ENCODE data around the gene USP17L24. TPM values are rescaled to one million over a fixed set of nuclear protein-coding genes. Genes with fewer than 3 reads are reported as not detected.
"Not testable (repeated sequence)": the region's sequence is repeated elsewhere in the genome, so short reads cannot be mapped to it uniquely, and the experiment has no call there.

Gene USP17L24, protein sequence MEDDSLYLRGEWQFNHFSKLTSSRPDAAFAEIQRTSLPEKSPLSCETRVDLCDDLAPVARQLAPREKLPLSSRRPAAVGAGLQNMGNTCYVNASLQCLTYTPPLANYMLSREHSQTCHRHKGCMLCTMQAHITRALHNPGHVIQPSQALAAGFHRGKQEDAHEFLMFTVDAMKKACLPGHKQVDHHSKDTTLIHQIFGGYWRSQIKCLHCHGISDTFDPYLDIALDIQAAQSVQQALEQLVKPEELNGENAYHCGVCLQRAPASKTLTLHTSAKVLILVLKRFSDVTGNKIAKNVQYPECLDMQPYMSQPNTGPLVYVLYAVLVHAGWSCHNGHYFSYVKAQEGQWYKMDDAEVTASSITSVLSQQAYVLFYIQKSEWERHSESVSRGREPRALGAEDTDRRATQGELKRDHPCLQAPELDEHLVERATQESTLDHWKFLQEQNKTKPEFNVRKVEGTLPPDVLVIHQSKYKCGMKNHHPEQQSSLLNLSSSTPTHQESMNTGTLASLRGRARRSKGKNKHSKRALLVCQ
- total RNA-seq, result not detected in 2 replicates

DNA sequence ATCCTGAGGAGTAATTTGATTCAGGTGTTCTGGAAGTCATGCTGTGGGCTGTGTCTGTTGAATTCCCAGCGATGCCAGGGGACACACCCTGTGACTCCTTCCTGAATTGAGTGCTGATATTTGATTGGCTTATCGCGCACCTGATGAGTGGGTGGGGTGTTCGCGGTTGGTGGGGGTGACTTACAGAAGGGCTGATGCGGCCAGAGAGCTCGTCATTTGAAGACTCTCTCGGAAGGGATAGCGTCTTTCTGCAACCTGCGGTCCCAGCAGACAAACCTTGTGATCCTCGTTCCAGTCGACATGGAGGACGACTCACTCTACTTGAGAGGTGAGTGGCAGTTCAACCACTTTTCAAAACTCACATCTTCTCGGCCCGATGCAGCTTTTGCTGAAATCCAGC, at the start of gene USP17L24:
USP17L24 (plus strand) TSS at position 301 of the 400 bp plus-strand sequence; CDS start at position 301, 0 bp downstream.
- intact Hi-C loops (cut with micrococcal nuclease), result not testable (repeated sequence)

DNA sequence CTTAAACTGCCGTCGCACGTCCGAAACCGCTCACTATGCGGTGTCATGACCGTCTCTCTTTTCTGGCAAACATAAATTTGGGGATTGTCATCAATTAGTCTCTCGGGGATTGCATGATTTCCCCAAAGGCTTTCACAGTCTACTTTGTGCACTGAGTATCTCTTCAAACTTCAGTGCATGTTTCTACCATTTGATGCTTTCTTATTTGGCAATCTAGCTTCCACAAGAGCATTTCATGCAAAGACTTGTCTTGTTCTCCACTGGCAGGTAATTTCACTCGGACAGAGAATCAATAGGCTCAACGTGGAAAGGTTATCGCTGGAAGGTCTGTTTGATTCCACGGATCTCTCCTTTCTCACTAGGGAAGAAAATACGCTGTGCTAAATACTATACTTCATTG, 774 bp upstream of the USP17L24 start:
- intact Hi-C loops (cut with micrococcal nuclease), result not testable (repeated sequence)

DNA sequence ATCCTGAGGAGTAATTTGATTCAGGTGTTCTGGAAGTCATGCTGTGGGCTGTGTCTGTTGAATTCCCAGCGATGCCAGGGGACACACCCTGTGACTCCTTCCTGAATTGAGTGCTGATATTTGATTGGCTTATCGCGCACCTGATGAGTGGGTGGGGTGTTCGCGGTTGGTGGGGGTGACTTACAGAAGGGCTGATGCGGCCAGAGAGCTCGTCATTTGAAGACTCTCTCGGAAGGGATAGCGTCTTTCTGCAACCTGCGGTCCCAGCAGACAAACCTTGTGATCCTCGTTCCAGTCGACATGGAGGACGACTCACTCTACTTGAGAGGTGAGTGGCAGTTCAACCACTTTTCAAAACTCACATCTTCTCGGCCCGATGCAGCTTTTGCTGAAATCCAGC, 4.6 kb downstream of the USP17L24 start, which contains the start of gene USP17L25:
USP17L25 (plus strand) TSS at position 301 of the 400 bp plus-strand sequence; CDS start at position 301, 0 bp downstream.
- intact Hi-C loops (cut with micrococcal nuclease), result not testable (repeated sequence)

DNA sequence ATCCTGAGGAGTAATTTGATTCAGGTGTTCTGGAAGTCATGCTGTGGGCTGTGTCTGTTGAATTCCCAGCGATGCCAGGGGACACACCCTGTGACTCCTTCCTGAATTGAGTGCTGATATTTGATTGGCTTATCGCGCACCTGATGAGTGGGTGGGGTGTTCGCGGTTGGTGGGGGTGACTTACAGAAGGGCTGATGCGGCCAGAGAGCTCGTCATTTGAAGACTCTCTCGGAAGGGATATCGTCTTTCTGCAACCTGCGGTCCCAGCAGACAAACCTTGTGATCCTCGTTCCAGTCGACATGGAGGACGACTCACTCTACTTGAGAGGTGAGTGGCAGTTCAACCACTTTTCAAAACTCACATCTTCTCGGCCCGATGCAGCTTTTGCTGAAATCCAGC, 9.4 kb downstream of the USP17L24 start, which contains the start of gene USP17L26:
USP17L26 (plus strand) TSS at position 301 of the 400 bp plus-strand sequence; CDS start at position 301, 0 bp downstream.
- intact Hi-C loops (cut with micrococcal nuclease), result not testable (repeated sequence)

DNA sequence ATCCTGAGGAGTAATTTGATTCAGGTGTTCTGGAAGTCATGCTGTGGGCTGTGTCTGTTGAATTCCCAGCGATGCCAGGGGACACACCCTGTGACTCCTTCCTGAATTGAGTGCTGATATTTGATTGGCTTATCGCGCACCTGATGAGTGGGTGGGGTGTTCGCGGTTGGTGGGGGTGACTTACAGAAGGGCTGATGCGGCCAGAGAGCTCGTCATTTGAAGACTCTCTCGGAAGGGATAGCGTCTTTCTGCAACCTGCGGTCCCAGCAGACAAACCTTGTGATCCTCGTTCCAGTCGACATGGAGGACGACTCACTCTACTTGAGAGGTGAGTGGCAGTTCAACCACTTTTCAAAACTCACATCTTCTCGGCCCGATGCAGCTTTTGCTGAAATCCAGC, 14.1 kb downstream of the USP17L24 start, which contains the start of gene USP17L5:
USP17L5 (plus strand) TSS at position 301 of the 400 bp plus-strand sequence; CDS start at position 301, 0 bp downstream.
- intact Hi-C loops (cut with micrococcal nuclease), result not testable (repeated sequence)

DNA sequence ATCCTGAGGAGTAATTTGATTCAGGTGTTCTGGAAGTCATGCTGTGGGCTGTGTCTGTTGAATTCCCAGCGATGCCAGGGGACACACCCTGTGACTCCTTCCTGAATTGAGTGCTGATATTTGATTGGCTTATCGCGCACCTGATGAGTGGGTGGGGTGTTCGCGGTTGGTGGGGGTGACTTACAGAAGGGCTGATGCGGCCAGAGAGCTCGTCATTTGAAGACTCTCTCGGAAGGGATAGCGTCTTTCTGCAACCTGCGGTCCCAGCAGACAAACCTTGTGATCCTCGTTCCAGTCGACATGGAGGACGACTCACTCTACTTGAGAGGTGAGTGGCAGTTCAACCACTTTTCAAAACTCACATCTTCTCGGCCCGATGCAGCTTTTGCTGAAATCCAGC, 18.9 kb downstream of the USP17L24 start, which contains the start of gene USP17L27:
USP17L27 (plus strand) TSS at position 301 of the 400 bp plus-strand sequence; CDS start at position 301, 0 bp downstream.
- intact Hi-C loops (cut with micrococcal nuclease), result not testable (repeated sequence)

DNA sequence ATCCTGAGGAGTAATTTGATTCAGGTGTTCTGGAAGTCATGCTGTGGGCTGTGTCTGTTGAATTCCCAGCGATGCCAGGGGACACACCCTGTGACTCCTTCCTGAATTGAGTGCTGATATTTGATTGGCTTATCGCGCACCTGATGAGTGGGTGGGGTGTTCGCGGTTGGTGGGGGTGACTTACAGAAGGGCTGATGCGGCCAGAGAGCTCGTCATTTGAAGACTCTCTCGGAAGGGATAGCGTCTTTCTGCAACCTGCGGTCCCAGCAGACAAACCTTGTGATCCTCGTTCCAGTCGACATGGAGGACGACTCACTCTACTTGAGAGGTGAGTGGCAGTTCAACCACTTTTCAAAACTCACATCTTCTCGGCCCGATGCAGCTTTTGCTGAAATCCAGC, 23.6 kb downstream of the USP17L24 start, which contains the start of gene USP17L28:
USP17L28 (plus strand) TSS at position 301 of the 400 bp plus-strand sequence; CDS start at position 301, 0 bp downstream.
- intact Hi-C loops (cut with micrococcal nuclease), result not testable (repeated sequence)

DNA sequence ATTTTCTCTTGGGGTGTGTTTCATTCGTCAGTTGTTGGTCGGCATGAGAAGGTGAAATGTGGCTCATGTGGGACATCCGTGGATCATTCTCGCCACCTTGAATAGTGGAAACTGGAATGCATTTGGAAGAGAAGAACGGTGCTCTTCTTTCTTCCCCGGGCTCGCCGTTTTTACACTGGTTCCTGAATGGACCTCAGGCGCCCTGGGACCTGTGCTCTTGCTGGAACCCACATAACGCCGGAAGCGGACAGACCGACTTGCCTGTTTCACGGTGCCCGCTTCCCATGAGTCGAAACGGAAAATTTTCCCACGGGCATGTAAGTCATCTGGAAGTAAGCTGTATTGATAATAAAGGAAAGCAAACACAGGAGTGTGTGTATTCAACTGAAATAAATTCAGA, 25.9 kb downstream of the USP17L24 start:
- intact Hi-C loops (cut with micrococcal nuclease), result not testable (repeated sequence)

DNA sequence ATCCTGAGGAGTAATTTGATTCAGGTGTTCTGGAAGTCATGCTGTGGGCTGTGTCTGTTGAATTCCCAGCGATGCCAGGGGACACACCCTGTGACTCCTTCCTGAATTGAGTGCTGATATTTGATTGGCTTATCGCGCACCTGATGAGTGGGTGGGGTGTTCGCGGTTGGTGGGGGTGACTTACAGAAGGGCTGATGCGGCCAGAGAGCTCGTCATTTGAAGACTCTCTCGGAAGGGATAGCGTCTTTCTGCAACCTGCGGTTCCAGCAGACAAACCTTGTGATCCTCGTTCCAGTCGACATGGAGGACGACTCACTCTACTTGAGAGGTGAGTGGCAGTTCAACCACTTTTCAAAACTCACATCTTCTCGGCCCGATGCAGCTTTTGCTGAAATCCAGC, 28.4 kb downstream of the USP17L24 start, which contains the start of gene USP17L29:
USP17L29 (plus strand) TSS at position 301 of the 400 bp plus-strand sequence; CDS start at position 301, 0 bp downstream.
- intact Hi-C loops (cut with micrococcal nuclease), result not testable (repeated sequence)

DNA sequence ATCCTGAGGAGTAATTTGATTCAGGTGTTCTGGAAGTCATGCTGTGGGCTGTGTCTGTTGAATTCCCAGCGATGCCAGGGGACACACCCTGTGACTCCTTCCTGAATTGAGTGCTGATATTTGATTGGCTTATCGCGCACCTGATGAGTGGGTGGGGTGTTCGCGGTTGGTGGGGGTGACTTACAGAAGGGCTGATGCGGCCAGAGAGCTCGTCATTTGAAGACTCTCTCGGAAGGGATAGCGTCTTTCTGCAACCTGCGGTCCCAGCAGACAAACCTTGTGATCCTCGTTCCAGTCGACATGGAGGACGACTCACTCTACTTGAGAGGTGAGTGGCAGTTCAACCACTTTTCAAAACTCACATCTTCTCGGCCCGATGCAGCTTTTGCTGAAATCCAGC, 37.9 kb downstream of the USP17L24 start, which contains the start of gene USP17L30:
USP17L30 (plus strand) TSS at position 301 of the 400 bp plus-strand sequence; CDS start at position 301, 0 bp downstream.
- intact Hi-C loops (cut with micrococcal nuclease), result not testable (repeated sequence)

Other genes starting within 250 kb of the USP17L24 start
- not detected in 2 replicates for gene FAM90A26, start 154.8 kb upstream of the USP17L24 start, total RNA-seq
- not detected in 2 replicates for gene USP17L10, start 114.5 kb upstream of the USP17L24 start, total RNA-seq
- not detected in 2 replicates for gene USP17L11, start 109.8 kb upstream of the USP17L24 start, total RNA-seq
- gene USP17L12, start 105.0 kb upstream of the USP17L24 start, total RNA-seq, result not detected in 2 replicates
- not detected in 2 replicates for gene USP17L13, start 100.3 kb upstream of the USP17L24 start, total RNA-seq
- gene USP17L15, start 90.8 kb upstream of the USP17L24 start, total RNA-seq, result not detected in 2 replicates
- not detected in 2 replicates for gene USP17L17, start 81.3 kb upstream of the USP17L24 start, total RNA-seq
- gene USP17L18, start 76.5 kb upstream of the USP17L24 start, total RNA-seq, result not detected in 2 replicates
- gene USP17L19, start 71.8 kb upstream of the USP17L24 start, total RNA-seq, result not detected in 2 replicates
- not detected in 2 replicates for gene USP17L20, start 67.0 kb upstream of the USP17L24 start, total RNA-seq
- not detected in 2 replicates for gene USP17L21, start 62.3 kb upstream of the USP17L24 start, total RNA-seq
- gene USP17L22, start 57.5 kb upstream of the USP17L24 start, total RNA-seq, result not detected in 2 replicates
- not detected in 2 replicates for gene USP17L25, start 4.7 kb downstream of the USP17L24 start, total RNA-seq
- not detected in 2 replicates for gene USP17L26, start 9.5 kb downstream of the USP17L24 start, total RNA-seq
- gene USP17L5, start 14.2 kb downstream of the USP17L24 start, total RNA-seq, result not detected in 2 replicates
- gene USP17L27, start 19.0 kb downstream of the USP17L24 start, total RNA-seq, result not detected in 2 replicates
- gene USP17L28, start 23.7 kb downstream of the USP17L24 start, total RNA-seq, result not detected in 2 replicates
- not detected in 2 replicates for gene USP17L29, start 28.5 kb downstream of the USP17L24 start, total RNA-seq
- gene USP17L30, start 38.0 kb downstream of the USP17L24 start, total RNA-seq, result not detected in 2 replicates
- not detected in 2 replicates for gene DEFB131A, start 119.2 kb downstream of the USP17L24 start, total RNA-seq

Data from T-helper 1 cell treated with Interleukin-12 subunit alpha and Interleukin-12 subunit beta and Interleukin-4 antibody, amounts not matched to agents 30 ng/mL and 1 ng/mL, for 36 hours (primary cell).